GM06990 (cell line): ENCODE results near the gene RAB36.

ENCODE experiments used
- DNase-seq: peaks from one replicate; pipeline ENCODE4 v3.0.0-alpha.2; 2011; ENCODE audit not compliant: insufficient read length; ENCODE audit errors: extremely low read depth
- H3K27me3 ChIP-seq: replicated peaks from 2 replicates; pipeline ENCODE4 v1.6.0; 2011; ENCODE audit warnings: low read length; ENCODE audit not compliant: control insufficient read depth, insufficient read depth
- H3K36me3 ChIP-seq: 2 replicates; pipeline ENCODE4 v1.5.1; 2011; ENCODE audit warnings: low read length; ENCODE audit not compliant: control insufficient read depth, insufficient read depth
- H3K4me3 ChIP-seq: replicated peaks from 2 replicates; pipeline ENCODE4 v1.5.1; 2011; ENCODE audit warnings: low read depth, mild to moderate bottlenecking, control low read depth, low read length
- CTCF ChIP-seq: IDR thresholded peaks from 2 replicates; pipeline ENCODE4 v1.5.1; 2011; ENCODE audit warnings: low read length, control low read depth, mild to moderate bottlenecking, inconsistent platforms; ENCODE audit not compliant: insufficient read depth, poor library complexity, severe bottlenecking

Gene RAB36

GRCh38 chr22:23110190-23110921 lies 34.9 kb upstream of the RAB36 start:
- no peaks in the 10 kb centered on the region for H3K36me3 ChIP-seq
- no peak overlapping the region for H3K4me3 ChIP-seq
- no peak for TF ChIP-seq CTCF
- H3K27me3 ChIP-seq, result no peaks in the 10 kb centered on the region
- no peak for DNase-seq

GRCh38 chr22:23110922-23111527 lies 34.3 kb upstream of the RAB36 start:
- Histone ChIP-seq H3K36me3 (no peaks in the 10 kb centered on the region), H3K27me3 (no peaks in the 10 kb centered on the region), H3K4me3 (no peak overlapping the region)
- TF ChIP-seq CTCF, result no peak
- no peak for DNase-seq

GRCh38 chr22:23112472-23113012 lies 32.7 kb upstream of the RAB36 start:
- DNase-seq, result no peak
- TF ChIP-seq CTCF, result no peak
- H3K36me3 ChIP-seq, result no peaks in the 10 kb centered on the region
- H3K27me3 ChIP-seq, result no peaks in the 10 kb centered on the region
- no peak overlapping the region for H3K4me3 ChIP-seq

- Histone ChIP-seq H3K27me3 (no peaks in the 10 kb centered on the region), H3K4me3 (no peak overlapping the region), H3K36me3 (no peaks in the 10 kb centered on the region)
- TF ChIP-seq CTCF, result no peak
- DNase-seq, result no peak
These were observed 32.0 kb upstream of the RAB36 start for GRCh38 chr22:23113067-23113846.

GRCh38 chr22:23113847-23114720 lies 31.2 kb upstream of the RAB36 start:
- H3K27me3 ChIP-seq, result no peaks in the 10 kb centered on the region
- no peak for DNase-seq
- H3K4me3 ChIP-seq, result no peak overlapping the region
- no peaks in the 10 kb centered on the region for H3K36me3 ChIP-seq
- TF ChIP-seq CTCF, result no peak
